H9 (cell line): ENCODE data around the gene CC2D2A. TPM values are rescaled to one million over a fixed set of nuclear protein-coding genes. Genes with fewer than 3 reads are reported as not detected.
"Not testable (repeated sequence)": the region's sequence is repeated elsewhere in the genome, so short reads cannot be mapped to it uniquely, and the experiment has no call there.

Experiments used
- DNase-seq: peaks from one replicate; pipeline ENCODE4 v3.0.0-alpha.2; 2017
- H2AFZ ChIP-seq: one replicate; pipeline ENCODE4 v1.6.1; 2013; ENCODE audit warnings: mild to moderate bottlenecking, low read length, control low read depth, moderate library complexity
- H2AK5ac ChIP-seq: 2 replicates; pipeline ENCODE4 v1.6.1; 2013; ENCODE audit warnings: low read length, control low read depth, mixed read lengths; ENCODE audit not compliant: insufficient read length
- H2BK120ac ChIP-seq: one replicate; pipeline ENCODE4 v1.6.1; 2013; ENCODE audit warnings: low read depth, mild to moderate bottlenecking, low read length, control low read depth, inconsistent platforms; ENCODE audit not compliant: poor library complexity, severe bottlenecking
- H2BK12ac ChIP-seq: 2 replicates; pipeline ENCODE4 v1.6.1; 2013; ENCODE audit warnings: low read length, control low read depth, mixed read lengths, low read depth; ENCODE audit not compliant: insufficient read length
- H2BK15ac ChIP-seq: 2 replicates; pipeline ENCODE4 v1.6.1; 2013; ENCODE audit warnings: low read depth, low read length, control low read depth
- H2BK20ac ChIP-seq: one replicate; pipeline ENCODE4 v1.6.1; 2013; ENCODE audit warnings: low read depth, mild to moderate bottlenecking, low read length, control low read depth, inconsistent platforms; ENCODE audit not compliant: poor library complexity, severe bottlenecking
- H2BK5ac ChIP-seq: 2 replicates; pipeline ENCODE4 v1.6.1; 2013; ENCODE audit warnings: low read length, control low read depth, mixed read lengths; ENCODE audit not compliant: insufficient read length
- H3K14ac ChIP-seq: 2 replicates; pipeline ENCODE4 v1.6.1; 2013; ENCODE audit warnings: low read length, control low read depth; ENCODE audit not compliant: insufficient read depth
- H3K18ac ChIP-seq: 2 replicates; pipeline ENCODE4 v1.6.1; 2013; ENCODE audit warnings: low read depth, mild to moderate bottlenecking, mixed read lengths, low read length, control low read depth; ENCODE audit not compliant: insufficient read length
- H3K23ac ChIP-seq: 2 replicates; pipeline ENCODE4 v1.6.1; 2013; ENCODE audit warnings: low read length, control low read depth, mixed read lengths, low read depth; ENCODE audit not compliant: insufficient read length
- H3K23me2 ChIP-seq: 2 replicates; pipeline ENCODE4 v1.6.1; 2013; ENCODE audit warnings: low read depth, mild to moderate bottlenecking, mixed read lengths, low read length, control low read depth; ENCODE audit not compliant: insufficient read length, poor library complexity, severe bottlenecking
- H3K27ac ChIP-seq: 2 replicates; pipeline ENCODE4 v1.5.1; 2013; ENCODE audit warnings: low read length, control low read depth, mixed read lengths, low read depth; ENCODE audit not compliant: insufficient read length
- H3K27me3 ChIP-seq: 2 replicates; pipeline ENCODE4 v1.6.1; 2013; ENCODE audit warnings: low read length, control low read depth, inconsistent platforms; ENCODE audit not compliant: insufficient read depth
- H3K4ac ChIP-seq: 2 replicates; pipeline ENCODE4 v1.6.1; 2013; ENCODE audit warnings: low read depth, mild to moderate bottlenecking, control low read depth, inconsistent platforms, low read length, moderate library complexity
- H3K4me1 ChIP-seq: 2 replicates; pipeline ENCODE4 v1.6.1; 2013; ENCODE audit warnings: low read length, control low read depth, inconsistent platforms; ENCODE audit not compliant: insufficient read depth
- H3K4me2 ChIP-seq: 2 replicates; pipeline ENCODE4 v1.6.1; 2013; ENCODE audit warnings: low read length, control low read depth, mixed read lengths; ENCODE audit not compliant: insufficient read length, insufficient read depth
- H3K56ac ChIP-seq: 2 replicates; pipeline ENCODE4 v1.6.1; 2013; ENCODE audit warnings: low read depth, mild to moderate bottlenecking, mixed read lengths, low read length, control low read depth; ENCODE audit not compliant: insufficient read length
- H3K79me1 ChIP-seq: 2 replicates; pipeline ENCODE4 v1.6.1; 2013; ENCODE audit warnings: low read depth, mild to moderate bottlenecking, moderate library complexity, low read length, control low read depth, inconsistent platforms; ENCODE audit not compliant: insufficient read depth, poor library complexity, severe bottlenecking
- H3K79me2 ChIP-seq: 2 replicates; pipeline ENCODE4 v1.6.1; 2013; ENCODE audit warnings: low read length, control low read depth, inconsistent platforms; ENCODE audit not compliant: insufficient read depth
- H3K9ac ChIP-seq: 2 replicates; pipeline ENCODE4 v1.6.1; 2013; ENCODE audit warnings: low read length, control low read depth, mixed read lengths; ENCODE audit not compliant: insufficient read length; ENCODE audit errors: extremely low read depth
- H3K9me3 ChIP-seq: one replicate; pipeline ENCODE4 v1.6.1; 2013; ENCODE audit warnings: low read depth, low read length, inconsistent platforms; ENCODE audit not compliant: control insufficient read depth
- H3T11ph ChIP-seq: one replicate; pipeline ENCODE4 v1.6.1; 2013; ENCODE audit warnings: mild to moderate bottlenecking, low read length, control low read depth, inconsistent platforms
- H4K20me1 ChIP-seq: one replicate; pipeline ENCODE4 v1.6.1; 2013; ENCODE audit not compliant: control insufficient read depth, insufficient read length, insufficient read depth
- H4K5ac ChIP-seq: 2 replicates; pipeline ENCODE4 v1.6.1; 2013; ENCODE audit warnings: low read depth, mild to moderate bottlenecking, mixed read lengths, low read length, control low read depth; ENCODE audit not compliant: insufficient read length
- H4K8ac ChIP-seq: replicated peaks from 2 replicates; pipeline ENCODE4 v1.6.1; 2013; ENCODE audit warnings: low read length, control low read depth, mixed read lengths, low read depth; ENCODE audit not compliant: insufficient read length
- H4K91ac ChIP-seq: 2 replicates; pipeline ENCODE4 v1.6.1; 2013; ENCODE audit warnings: low read depth, mild to moderate bottlenecking, moderate library complexity, mixed read lengths, low read length, control low read depth; ENCODE audit not compliant: insufficient read length
- H3K27ac Mint-ChIP-seq, 3 experiments: 2 replicates in 2 of 3; 3 replicates in 1 of 3; pipeline ENCODE4 v1.8.0; 2020 to 2021; ENCODE audit warnings: mixed read lengths in 3 of 3, mild to moderate bottlenecking in 1 of 3, moderate library complexity in 1 of 3
- H3K27me3 Mint-ChIP-seq: 2 replicates; pipeline ENCODE4 v1.8.0; 2021; ENCODE audit warnings: low read depth, mild to moderate bottlenecking, moderate library complexity, mixed read lengths
- H3K36me3 Mint-ChIP-seq, 3 experiments: 2 replicates in 2 of 3; 3 replicates in 1 of 3; pipeline ENCODE4 v1.8.0; 2020 to 2021; ENCODE audit warnings: low read depth in 3 of 3, mixed read lengths in 3 of 3; ENCODE audit not compliant: insufficient read depth in 1 of 3
- H3K4me1 Mint-ChIP-seq, 2 experiments: 2 replicates each; pipeline ENCODE4 v1.8.0; 2020; ENCODE audit warnings: mixed read lengths in 2 of 2
- H3K4me3 Mint-ChIP-seq, 2 experiments: 2 replicates in 1 of 2; 3 replicates in 1 of 2; pipeline ENCODE4 v1.8.0; 2020 to 2021; ENCODE audit warnings: mild to moderate bottlenecking in 2 of 2, mixed read lengths in 2 of 2, moderate library complexity in 1 of 2
- H3K9me3 Mint-ChIP-seq, 2 experiments: 2 replicates in 1 of 2; 3 replicates in 1 of 2; pipeline ENCODE4 v1.8.0; 2020; ENCODE audit warnings: mild to moderate bottlenecking in 2 of 2, mixed read lengths in 2 of 2, moderate library complexity in 1 of 2
- WGBS: extraction: QIAGEN DNeasy Blood & Tissue Kit; methylation state at CpG from one replicate; pipeline ENCODE4 v1.1.7; 2013; ENCODE audit warnings: missing lambda C conversion rate, low lambda C conversion rate, mixed read lengths; ENCODE audit not compliant: insufficient read length; ENCODE audit errors: extremely low coverage; 5-methylcytosine and 5-hydroxymethylcytosine counted together
- total RNA-seq: library from RNA; stranded (reverse); gene quantifications from 2 replicates; pipeline ENCODE4 v1.2.1, GENCODE V29; 2021

Gene CC2D2A
- total RNA-seq, 1 experiment from 2014 or later, result 10.4 TPM

DNA sequence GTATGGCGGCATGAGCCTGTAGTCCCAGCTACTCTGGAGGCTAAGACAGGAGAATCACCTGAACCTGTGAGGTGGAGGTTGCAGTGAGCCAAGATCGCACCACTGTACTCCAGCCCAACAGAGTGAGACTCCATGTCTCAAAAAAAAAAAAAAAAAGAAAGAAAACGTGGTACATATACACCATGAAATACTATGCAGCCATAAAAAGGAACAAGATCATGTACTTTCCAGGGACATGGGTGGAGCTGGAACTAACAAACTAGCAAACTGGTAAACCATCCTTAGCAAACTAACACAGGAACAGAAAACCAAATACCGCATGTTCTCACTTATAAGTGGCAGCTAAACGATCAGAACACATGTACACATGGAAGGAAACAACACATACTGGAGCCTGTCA, 147.7 kb downstream of the CC2D2A start:
- not testable (repeated sequence) for H4K20me1 ChIP-seq, H3K23me2 ChIP-seq, H3K9ac ChIP-seq, H3K18ac ChIP-seq, H4K91ac ChIP-seq, H3K4ac ChIP-seq, H2AK5ac ChIP-seq, H3K27me3 Mint-ChIP-seq, H3K27ac ChIP-seq, H3K9me3 ChIP-seq, H4K8ac ChIP-seq, H3K27me3 ChIP-seq, H3K4me1 ChIP-seq, H2BK12ac ChIP-seq, H3K4me2 ChIP-seq, H3K79me1 ChIP-seq, DNase-seq, H3T11ph ChIP-seq, H3K4me3 Mint-ChIP-seq, H3K56ac ChIP-seq, H3K4me1 Mint-ChIP-seq, H2BK20ac ChIP-seq, H2BK120ac ChIP-seq, H2BK15ac ChIP-seq, H3K27ac Mint-ChIP-seq, H3K14ac ChIP-seq, H3K79me2 ChIP-seq, H3K23ac ChIP-seq, H4K5ac ChIP-seq, H2AFZ ChIP-seq, H2BK5ac ChIP-seq
- Mint-ChIP-seq H3K36me3 (peaks cover 62 to 72% (median 64%) of the 10 kb centered on the region in 3 experiments), H3K9me3 (peaks cover 25 to 35% of the 10 kb centered on the region in 2 experiments)
- no CpG with 5 or more reads among the region's 5 CpGs for WGBS
